Endothelial cell of umbilical vein (primary cell): Measurements from ENCODE around the gene BMPER. TPM values are rescaled to one million over a fixed set of nuclear protein-coding genes. Genes with fewer than 3 reads are reported as not detected.

Source experiments
- BruUV-seq: library from RNA; stranded (reverse); fragments of 400-500 nt; replicated peaks from 2 replicates; lab custom pipeline; 2021; lab: Mats Ljungman, UMichigan
- CTCF ChIA-PET: fragments of 300-600, 350-600 bp; sonication (Branson Sonifier 250); formaldehyde crosslinking; loops from one replicate; lab custom pipeline; 2021; ENCODE audit warnings: antibody characterized with exemption, inconsistent platforms; lab: Charles Lee
- POLR2A ChIA-PET: fragments of 300-600, 350-600 bp; sonication (Branson Sonifier 250); formaldehyde crosslinking; loops from one replicate; lab custom pipeline; 2021; ENCODE audit warnings: antibody characterized with exemption, inconsistent platforms; lab: Charles Lee
- DNase-seq: peaks from one replicate; pipeline ENCODE4 v3.0.0-alpha.2; 2011; ENCODE audit warnings: low read depth, low spot score
- FAIRE-seq: peaks from 2 replicates; lab custom pipeline; 2011; peaks lifted over from hg19 to GRCh38; lab: Jason Lieb, UNC
- H2AFZ ChIP-seq: 2 replicates; pipeline ENCODE4 v1.6.0; 2012; ENCODE audit warnings: low read depth, low read length, control low read depth, inconsistent platforms
- H3K27ac ChIP-seq: 2 replicates; pipeline ENCODE4 v1.5.1; 2011; ENCODE audit warnings: low read depth, mild to moderate bottlenecking, control low read depth, low read length, moderate library complexity; ENCODE audit not compliant: insufficient read depth
- H3K27me3 ChIP-seq, 2 experiments: 2 replicates each; pipeline versions ENCODE4 v1.6.0 to v1.6.1; 2011; ENCODE audit warnings: low read length in 2 of 2, mixed read lengths in 1 of 2; ENCODE audit not compliant: control insufficient read depth in 2 of 2, insufficient read depth in 2 of 2
- H3K36me3 ChIP-seq, 2 experiments: 2 replicates in 1 of 2; 3 replicates in 1 of 2; pipeline ENCODE4 v1.5.1; 2011; ENCODE audit warnings: low read length in 2 of 2, mild to moderate bottlenecking in 1 of 2, moderate library complexity in 1 of 2; ENCODE audit not compliant: control insufficient read depth in 2 of 2, insufficient read depth in 2 of 2; ENCODE audit errors: extremely low read depth in 1 of 2
- H3K4me1 ChIP-seq: 3 replicates; pipeline ENCODE4 v1.5.1; 2011; ENCODE audit warnings: mild to moderate bottlenecking, low read length; ENCODE audit not compliant: control insufficient read depth, insufficient read depth; ENCODE audit errors: extremely low read depth
- H3K4me2 ChIP-seq: 2 replicates; pipeline ENCODE4 v1.6.1; 2011; ENCODE audit warnings: low read length, control low read depth, mixed read lengths; ENCODE audit not compliant: insufficient read depth
- H3K4me3 ChIP-seq, 3 experiments: fragments of 200-600 bp in 1 of 3; sonication (generic), shearing (Covaris generic) in 1 of 3; replicated peaks in 1 of 3; 2 replicates each; pipeline ENCODE4 v1.5.1; 2011 to 2016; ENCODE audit warnings: control low read depth in 3 of 3, low read length in 3 of 3, mild to moderate bottlenecking in 2 of 3, inconsistent platforms in 1 of 3, low read depth in 1 of 3, moderate library complexity in 1 of 3; ENCODE audit not compliant: insufficient read depth in 1 of 3
- H3K79me2 ChIP-seq: 2 replicates; pipeline ENCODE4 v1.6.0; 2012; ENCODE audit warnings: low read length, inconsistent platforms; ENCODE audit not compliant: control insufficient read depth, insufficient read depth
- H3K9ac ChIP-seq: replicated peaks from 2 replicates; pipeline ENCODE3; 2011; ENCODE audit warnings: low read length, control low read depth; ENCODE audit not compliant: insufficient read depth; ENCODE audit errors: extremely low read depth
- H3K9me1 ChIP-seq: replicated peaks from 3 replicates; pipeline ENCODE4 v1.6.0; 2011; ENCODE audit warnings: mild to moderate bottlenecking, low read length; ENCODE audit not compliant: control insufficient read depth, insufficient read depth; ENCODE audit errors: extremely low read depth
- H3K9me3 ChIP-seq: replicated peaks from 2 replicates; pipeline ENCODE4 v1.5.1; 2012; ENCODE audit warnings: low read length, inconsistent platforms; ENCODE audit not compliant: control insufficient read depth, insufficient read depth
- H4K20me1 ChIP-seq: replicated peaks from 2 replicates; pipeline ENCODE3; 2011; ENCODE audit warnings: mild to moderate bottlenecking, low read length; ENCODE audit not compliant: control insufficient read depth, insufficient read depth; ENCODE audit errors: extremely low read depth
- EZH2 ChIP-seq: IDR thresholded peaks from 2 replicates; pipeline ENCODE4 v1.6.1; 2012; ENCODE audit warnings: borderline replicate concordance, low read depth, mild to moderate bottlenecking, moderate library complexity, low read length, inconsistent platforms; ENCODE audit not compliant: severe bottlenecking
- FOS ChIP-seq: IDR thresholded peaks from 2 replicates; pipeline ENCODE4 v1.6.1; 2011; ENCODE audit warnings: mild to moderate bottlenecking, low read length, moderate library complexity, borderline replicate concordance; ENCODE audit not compliant: insufficient read depth
- POLR2A ChIP-seq: IDR thresholded peaks from 2 replicates; pipeline ENCODE4 v1.6.1; 2012; ENCODE audit warnings: low read depth, mild to moderate bottlenecking, control low read depth, low read length
- POLR2AphosphoS5 ChIP-seq: IDR thresholded peaks from 2 replicates; pipeline ENCODE4 v1.6.1; 2012; ENCODE audit warnings: low read depth, mild to moderate bottlenecking, control low read depth, low read length, moderate library complexity; ENCODE audit not compliant: insufficient read depth
- dilution Hi-C: fragments of 300-500 bp; cut with MboI; formaldehyde crosslinking; loops from one replicate; pipeline ENCODE4 v1.15.0; 2019; ENCODE audit warnings: low sequenced_read_pairs; ENCODE audit not compliant: extremely low pct_ligation_motif_present
- intact Hi-C: fragments of 100-400 bp; cut with micrococcal nuclease; formaldehyde crosslinking; loops from one replicate; pipeline ENCODE4 v1.10.0; 2022
- polyA plus RNA-seq, 4 experiments: library from polyadenylated mRNA; depleted of rRNA in 3 of 4; stranded (reverse) in 3 of 4; unstranded in 1 of 4; fragments of >200 nt; gene quantifications; 2 replicates each; pipeline versions ENCODE4 v1.2.1 to v1.2.3, GENCODE V29; 2011 to 2012; ENCODE audit warnings: missing spikeins in 1 of 4
- total RNA-seq: library from RNA; stranded (reverse); gene quantifications from 2 replicates; pipeline ENCODE4 v1.2.3, GENCODE V29; 2021
- TF ChIP-seq, protein P1 (sequence below), 2 donors: IDR thresholded peaks; 1 replicate in 1 of 2; 2 replicates in 1 of 2; pipeline ENCODE4 v1.5.1; 2011; ENCODE audit warnings: low read length in 2 of 2, mild to moderate bottlenecking in 2 of 2, moderate library complexity in 2 of 2, control low read depth in 1 of 2, inconsistent platforms in 1 of 2, low read depth in 1 of 2; ENCODE audit not compliant: insufficient read depth in 1 of 2; ENCODE audit errors: extremely low read depth in 1 of 2
- TF ChIP-seq, protein P2 (sequence below): IDR thresholded peaks from 2 replicates; pipeline ENCODE4 v1.6.1; 2011; ENCODE audit not compliant: insufficient read depth, insufficient read length

Gene BMPER
- total and polyA plus RNA-seq, 2 donors (not counting 3 experiments of a cell fraction or from before 2014, with no cell fraction given) = 0.10 to 0.13 TPM

GRCh38 chr7:33998476-33998875, 93.1 kb downstream of the BMPER start:
- dilution Hi-C loops (no loop called here), intact Hi-C loops (no loop called here)
- Histone ChIP-seq H3K36me3 (no peaks in the 10 kb centered on the region), H3K9me1 (no peaks in the 10 kb centered on the region), H3K79me2 (no peaks in the 10 kb centered on the region), H3K27me3 (no peaks in the 10 kb centered on the region), H4K20me1 (no peaks in the 10 kb centered on the region), H3K9ac (no peak overlapping the region), H3K27ac (no peak overlapping the region), H3K4me2 (no peak overlapping the region), H3K4me1 (no peaks in the 10 kb centered on the region), H3K9me3 (no peaks in the 10 kb centered on the region), H2AFZ (no peak overlapping the region), H3K4me3 (no peak overlapping the region)
- DNase-seq (no peak), FAIRE-seq (no peak)
- BruUV-seq = no TSS peak
- CTCF ChIA-PET = interaction anchor here (1.2 kb wide), 1 partner anchor 14 kb away, joined by 3 read pairs; no protein-coding TSS in a partner anchor
- TF ChIP-seq, protein P1, sequence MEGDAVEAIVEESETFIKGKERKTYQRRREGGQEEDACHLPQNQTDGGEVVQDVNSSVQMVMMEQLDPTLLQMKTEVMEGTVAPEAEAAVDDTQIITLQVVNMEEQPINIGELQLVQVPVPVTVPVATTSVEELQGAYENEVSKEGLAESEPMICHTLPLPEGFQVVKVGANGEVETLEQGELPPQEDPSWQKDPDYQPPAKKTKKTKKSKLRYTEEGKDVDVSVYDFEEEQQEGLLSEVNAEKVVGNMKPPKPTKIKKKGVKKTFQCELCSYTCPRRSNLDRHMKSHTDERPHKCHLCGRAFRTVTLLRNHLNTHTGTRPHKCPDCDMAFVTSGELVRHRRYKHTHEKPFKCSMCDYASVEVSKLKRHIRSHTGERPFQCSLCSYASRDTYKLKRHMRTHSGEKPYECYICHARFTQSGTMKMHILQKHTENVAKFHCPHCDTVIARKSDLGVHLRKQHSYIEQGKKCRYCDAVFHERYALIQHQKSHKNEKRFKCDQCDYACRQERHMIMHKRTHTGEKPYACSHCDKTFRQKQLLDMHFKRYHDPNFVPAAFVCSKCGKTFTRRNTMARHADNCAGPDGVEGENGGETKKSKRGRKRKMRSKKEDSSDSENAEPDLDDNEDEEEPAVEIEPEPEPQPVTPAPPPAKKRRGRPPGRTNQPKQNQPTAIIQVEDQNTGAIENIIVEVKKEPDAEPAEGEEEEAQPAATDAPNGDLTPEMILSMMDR (IDR thresholded peaks at IDR 0.05; ENCODE audit: extremely low read depth in 1 of 2, insufficient read depth in 1 of 2, low read depth in 1 of 2, low read length in 2 of 2) = no peak
- TF ChIP-seq, protein P2, sequence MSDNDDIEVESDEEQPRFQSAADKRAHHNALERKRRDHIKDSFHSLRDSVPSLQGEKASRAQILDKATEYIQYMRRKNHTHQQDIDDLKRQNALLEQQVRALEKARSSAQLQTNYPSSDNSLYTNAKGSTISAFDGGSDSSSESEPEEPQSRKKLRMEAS = no peak
- TF ChIP-seq POLR2AphosphoS5 (no peak), POLR2A (no peak), FOS (no peak), EZH2 (no peak)
- POLR2A ChIA-PET = no interaction called here
